ENCODE measurements around the gene ATP8A2.
"Not testable (repeated sequence)": the region's sequence is repeated elsewhere in the genome, so short reads cannot be mapped to it uniquely, and the experiment has no call there.

ATP8A2 gene

GRCh38 chr13:26071691-26072090, 699.9 kb downstream of the ATP8A2 start:
- DNase-seq (ENCODE audit: low read depth in 2 of 2): no peak

- not testable (repeated sequence) for DNase-seq (ENCODE audit: low read depth in 2 of 2)
Observed at GRCh38 chr13:26072335-26072734, 700.6 kb downstream of the ATP8A2 start.

GRCh38 chr13:26074706-26075105, 702.9 kb downstream of the ATP8A2 start:
- no peak for DNase-seq (ENCODE audit: low read depth in 2 of 2)
